GM19351 (cell line): ENCODE data around the gene GDAP2.
"Not testable (repeated sequence)": the region's sequence is repeated elsewhere in the genome, so short reads cannot be mapped to it uniquely, and the experiment has no call there.

Experiments used
- ATAC-seq: cut with Tn5 transposase; IDR thresholded peaks from one replicate; pipeline ENCODE4 v1.9.1; 2021; ENCODE audit warnings: mild to moderate bottlenecking, moderate library complexity; ENCODE audit not compliant: unreplicated experiment

Gene GDAP2

DNA sequence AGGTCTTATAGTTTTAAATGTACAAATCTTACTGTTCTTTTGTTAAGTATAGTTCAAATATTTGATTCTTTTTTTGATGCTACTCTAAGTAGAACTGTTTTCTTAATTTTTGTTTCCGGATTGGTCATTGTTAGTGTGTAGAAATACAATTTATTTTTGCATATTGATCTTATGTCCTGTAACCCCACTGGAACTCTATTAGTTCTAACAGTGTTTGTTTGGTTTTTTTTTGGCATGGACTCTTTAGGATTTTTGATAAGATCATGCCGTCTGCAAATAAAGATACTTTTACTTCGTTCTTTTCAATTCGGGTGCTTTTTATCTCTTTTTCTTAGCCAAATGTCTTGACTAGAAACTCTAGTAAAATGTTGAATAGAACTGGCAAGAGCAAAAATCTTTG lies 26.5 kb downstream of the GDAP2 start:
- ATAC-seq, result no peak

DNA sequence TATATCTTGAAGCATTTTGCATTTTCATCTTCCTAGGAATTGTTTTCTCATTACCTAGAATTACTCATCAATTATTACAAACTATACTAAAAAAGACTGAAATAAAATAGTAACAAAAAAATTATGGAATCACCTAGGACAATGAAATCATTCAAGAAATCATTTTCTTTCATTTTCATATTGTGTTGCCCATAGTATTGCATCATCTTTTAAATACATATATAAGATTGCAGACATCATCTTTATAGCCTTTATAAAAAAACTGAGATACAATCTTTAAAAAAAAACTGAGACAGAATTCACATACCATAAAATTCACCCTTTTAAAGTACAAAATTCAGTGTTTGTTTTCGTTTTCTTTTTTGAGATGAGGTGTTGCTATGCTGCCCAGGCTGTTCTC lies 29.6 kb downstream of the GDAP2 start:
- ATAC-seq, result no peak

DNA sequence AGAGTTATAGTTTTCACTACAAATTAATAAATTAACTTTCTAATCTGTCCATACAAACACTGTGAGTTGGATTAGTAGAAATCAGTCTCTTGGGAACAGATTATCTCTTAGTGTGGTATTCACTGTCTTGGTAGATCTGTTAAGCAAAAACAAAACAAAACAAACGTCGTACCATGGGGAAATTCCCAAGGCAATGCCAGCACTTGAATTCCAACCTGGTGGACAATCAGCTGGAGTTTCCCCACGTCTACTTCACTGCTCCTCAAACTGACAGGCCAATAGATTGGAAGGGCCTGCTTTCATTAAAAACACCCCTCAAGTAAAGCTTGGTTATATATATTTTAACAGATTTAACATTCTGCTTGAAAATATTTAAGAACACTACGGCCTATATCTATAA lies 31.9 kb downstream of the GDAP2 start:
- no peak for ATAC-seq

DNA sequence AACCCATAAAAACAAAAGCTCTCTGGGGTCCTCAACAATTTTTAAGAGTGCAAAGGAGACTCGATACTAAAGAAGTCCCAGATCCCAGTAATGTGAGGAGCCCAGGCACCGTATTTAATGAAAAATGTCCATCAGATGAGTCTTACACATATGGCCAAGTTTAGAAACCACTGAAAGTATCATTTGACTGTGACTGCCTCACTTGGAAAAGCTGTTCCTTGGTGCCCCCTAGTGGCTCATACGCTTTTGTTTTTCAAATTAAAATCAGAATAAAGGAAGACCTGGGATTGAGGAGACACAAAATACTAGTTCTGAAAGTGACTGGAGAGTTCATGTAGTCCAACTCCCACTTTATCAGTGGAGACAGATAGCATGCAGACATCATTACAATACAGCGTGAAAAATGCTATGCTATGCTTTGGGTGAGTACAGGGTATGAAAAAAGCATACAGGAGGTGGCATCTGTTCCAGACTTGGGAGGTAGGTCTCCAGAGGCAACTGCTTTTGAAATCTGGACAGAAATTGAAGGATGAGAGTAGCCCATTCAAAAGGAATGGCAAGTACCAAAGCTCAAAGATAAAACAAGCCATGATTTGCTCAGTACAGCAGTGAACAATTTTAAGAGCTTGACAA lies 33.8 kb downstream of the GDAP2 start:
- peak; percentile 97 for ATAC-seq

DNA sequence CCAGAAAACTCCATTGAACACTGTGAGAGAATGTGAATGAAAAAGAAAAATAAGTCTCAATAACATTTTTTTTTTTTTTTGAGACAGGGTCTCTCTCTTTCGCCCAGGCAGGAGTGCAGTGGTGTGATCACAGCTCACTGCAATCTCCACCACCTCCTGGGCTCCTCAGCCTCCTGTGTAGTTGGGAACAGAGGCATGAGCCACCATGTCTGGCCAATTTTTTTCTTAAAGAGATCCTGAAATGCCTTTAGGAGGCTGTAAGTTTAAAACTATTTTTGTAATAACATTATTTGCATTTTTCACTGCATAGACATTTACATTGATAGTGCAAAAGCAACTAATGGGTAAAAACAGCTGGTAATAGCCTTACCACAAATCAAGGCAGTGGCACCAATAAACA lies 35.3 kb downstream of the GDAP2 start:
- ATAC-seq, result no peak

DNA sequence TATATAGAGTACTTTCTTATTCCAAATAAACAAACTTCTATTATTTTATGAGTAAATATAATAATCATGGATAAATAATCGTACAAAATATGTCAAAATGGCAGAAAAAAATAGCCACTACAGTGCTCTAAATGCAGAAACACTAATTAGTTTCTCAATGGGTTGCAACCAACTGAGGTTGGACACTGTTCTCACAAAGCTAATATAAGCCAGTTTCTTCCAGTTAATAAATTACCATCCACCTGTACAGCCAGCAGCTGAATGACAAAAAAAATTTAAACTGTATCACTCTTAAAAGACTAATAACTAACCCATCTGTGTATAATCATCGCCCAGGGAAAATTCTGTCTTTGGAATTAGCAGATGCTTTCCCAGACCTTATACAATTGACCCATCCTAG lies 36.9 kb downstream of the GDAP2 start:
- ATAC-seq, result no peak

DNA sequence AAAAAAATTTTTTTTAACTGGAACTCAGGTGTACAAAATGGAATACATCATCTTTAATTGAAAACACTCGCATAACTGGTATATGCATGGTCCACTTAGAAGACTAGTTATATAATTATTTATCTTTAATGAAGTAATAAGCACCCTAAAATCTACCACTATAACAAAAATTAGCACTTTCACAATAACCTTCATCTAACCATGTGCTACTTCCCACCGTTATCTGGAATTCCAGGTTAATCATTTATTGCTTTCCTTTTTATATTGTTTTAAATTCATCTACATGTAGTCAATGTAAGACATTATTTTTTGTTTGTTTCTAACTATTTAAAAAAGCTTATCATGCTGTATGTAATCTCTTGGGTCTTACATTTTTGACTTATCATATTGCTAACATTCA lies 39.0 kb downstream of the GDAP2 start:
- no peak for ATAC-seq

DNA sequence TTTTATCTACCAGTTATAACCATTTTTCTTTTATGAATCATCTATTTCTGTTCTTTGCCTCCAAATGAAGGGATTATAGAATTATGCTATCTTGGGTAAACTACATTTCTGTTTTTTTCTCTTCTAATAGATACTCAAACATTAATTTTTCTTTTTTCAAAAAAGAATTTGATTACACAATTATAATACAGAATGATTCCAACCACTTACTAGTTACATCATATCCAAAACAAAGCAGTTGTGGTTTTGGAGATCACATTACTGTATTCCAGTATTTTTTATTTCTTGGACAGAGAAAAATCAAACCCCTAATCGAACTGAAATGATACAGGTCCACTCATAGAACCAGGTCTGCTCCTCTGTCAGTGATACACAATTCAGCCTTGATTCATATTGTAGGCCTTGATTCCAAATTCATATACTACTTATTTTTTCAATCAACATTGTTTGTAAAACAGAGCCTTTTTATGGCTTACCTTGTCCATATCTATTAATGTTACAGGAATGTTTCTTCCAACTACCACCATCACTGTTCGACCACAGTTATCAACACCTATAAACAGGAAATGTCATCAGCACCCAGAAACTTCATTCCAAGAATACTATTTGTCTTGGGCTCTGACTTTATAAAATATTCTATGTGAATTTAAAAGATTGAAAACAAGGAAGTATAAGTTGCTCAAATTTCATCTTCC lies 43.2 kb downstream of the GDAP2 start:
- ATAC-seq, result no peak

DNA sequence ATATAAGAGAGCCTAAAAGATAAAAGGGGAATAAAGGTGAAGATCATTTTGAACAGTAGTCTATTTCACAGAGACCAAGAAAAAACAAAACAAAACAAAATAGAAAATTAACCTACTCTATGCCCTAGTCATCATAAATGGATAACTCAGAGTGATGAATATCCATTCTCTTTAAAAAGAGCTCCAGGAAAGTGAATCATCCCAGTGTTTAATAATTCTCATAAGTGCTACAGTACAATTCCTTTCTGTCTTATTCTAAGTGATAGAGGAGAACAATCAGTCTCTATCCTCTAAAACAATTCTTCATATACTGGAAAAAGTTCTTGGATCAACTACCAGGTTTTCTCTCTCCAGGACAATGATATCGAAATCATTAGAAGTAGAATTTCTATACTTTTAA lies 45.8 kb downstream of the GDAP2 start:
- ATAC-seq, result no peak

DNA sequence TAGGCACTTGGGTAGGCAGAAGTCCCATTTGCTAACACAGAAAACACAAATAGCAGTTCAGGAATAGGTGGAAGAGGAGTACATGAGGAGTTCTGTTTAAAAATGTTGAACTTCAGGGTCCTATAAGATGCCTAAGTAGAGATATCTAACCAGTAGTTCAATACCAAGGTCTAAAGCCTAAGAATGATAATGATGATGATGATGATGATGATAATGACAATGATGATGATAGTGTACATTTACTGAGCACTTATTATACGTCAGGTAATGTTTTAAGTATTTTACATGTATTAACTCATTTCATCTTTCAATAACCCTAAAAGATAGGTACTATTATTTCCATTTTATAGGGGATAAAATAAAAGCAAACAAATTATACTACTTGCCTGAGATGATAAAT lies 50.1 kb downstream of the GDAP2 start:
- no peak for ATAC-seq

DNA sequence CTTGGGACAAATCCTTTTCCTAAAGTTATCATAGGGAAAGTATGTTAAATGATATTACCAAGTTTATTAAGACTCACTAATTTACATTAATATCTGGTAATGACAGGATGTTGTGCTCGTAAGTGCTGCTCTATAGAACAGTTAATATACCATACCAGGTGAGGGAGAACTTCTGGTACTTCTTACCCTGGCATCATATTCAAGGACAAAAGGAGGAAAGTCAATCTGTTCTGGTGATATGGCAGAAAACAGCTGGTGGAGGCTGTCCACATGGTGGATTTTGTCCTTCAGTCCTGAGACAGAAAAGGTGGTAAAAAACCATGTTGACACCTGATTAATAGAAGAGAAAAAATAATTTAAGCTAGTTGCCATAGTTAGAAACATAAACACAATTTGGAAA lies 51.6 kb downstream of the GDAP2 start:
- ATAC-seq, result no peak

DNA sequence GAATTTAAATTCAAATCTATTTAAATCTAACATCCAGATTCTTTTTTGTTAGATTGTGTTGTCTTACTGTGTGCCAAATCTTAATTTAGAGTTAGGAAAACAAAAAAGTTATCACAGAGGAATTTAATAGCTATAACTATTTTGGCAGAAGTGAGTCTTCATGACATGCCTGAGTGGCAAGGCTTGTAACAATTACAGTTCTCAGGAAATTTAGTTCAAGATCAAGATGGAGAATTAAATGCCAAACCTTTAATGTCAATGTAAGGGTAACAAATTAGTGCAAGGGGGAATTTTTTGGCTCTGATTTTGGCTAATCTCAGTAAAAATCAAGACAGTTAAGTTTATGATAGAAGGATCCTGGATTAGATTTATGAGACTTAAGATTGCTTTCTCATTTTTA lies 58.4 kb downstream of the GDAP2 start:
- no peak for ATAC-seq

DNA sequence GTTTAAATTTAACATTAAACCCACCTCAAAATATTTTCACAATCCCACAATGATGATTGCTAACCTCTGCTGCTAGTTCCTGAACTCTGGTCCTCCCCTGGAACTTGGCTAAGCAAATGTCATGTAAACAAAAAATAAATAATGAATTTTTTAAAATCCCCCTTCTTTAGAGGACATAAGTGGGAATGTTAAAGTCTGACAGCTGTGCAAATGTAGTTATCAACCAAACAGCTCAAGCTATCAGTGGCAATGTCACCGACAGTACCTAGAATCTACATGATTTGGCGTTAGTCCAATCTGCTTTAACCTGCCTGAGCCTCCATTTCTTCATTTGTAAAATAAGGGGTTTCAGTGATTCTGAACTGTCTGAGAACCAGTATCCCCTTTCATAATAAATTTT lies 67.7 kb downstream of the GDAP2 start:
- no peak for ATAC-seq

DNA sequence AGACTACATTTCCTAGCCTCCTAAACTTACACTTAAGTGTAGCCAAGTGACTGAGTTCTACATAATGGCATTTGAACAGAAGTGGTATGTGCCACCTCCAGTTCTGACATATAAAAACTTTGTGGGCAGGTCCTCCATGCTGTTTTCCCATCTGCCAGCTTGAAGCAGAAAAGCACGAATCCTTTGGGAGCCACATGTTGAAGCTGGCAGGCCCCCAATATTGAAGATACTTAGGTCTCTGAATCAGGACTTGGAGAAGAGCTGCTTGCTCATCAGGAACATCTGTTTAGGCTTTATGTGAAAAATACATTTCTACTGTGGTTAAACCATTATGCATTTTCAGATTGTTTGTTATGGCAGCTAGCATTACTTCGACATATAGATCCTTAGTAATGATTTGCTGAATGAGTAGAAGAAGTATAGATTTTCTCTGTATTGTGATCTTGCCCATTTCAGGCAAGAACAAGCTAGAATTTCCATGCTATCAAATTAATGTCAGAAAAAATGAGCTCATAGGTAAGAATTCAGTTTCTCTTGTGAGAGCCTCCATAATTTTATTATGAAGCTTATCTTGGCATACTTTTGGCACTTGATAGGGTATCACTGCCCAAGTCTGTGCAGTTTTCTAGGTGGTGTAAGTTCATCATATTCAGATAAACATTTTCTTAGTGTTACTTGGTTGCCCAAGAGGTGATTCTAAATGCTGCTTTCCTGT lies 68.4 kb downstream of the GDAP2 start:
- no peak for ATAC-seq

DNA sequence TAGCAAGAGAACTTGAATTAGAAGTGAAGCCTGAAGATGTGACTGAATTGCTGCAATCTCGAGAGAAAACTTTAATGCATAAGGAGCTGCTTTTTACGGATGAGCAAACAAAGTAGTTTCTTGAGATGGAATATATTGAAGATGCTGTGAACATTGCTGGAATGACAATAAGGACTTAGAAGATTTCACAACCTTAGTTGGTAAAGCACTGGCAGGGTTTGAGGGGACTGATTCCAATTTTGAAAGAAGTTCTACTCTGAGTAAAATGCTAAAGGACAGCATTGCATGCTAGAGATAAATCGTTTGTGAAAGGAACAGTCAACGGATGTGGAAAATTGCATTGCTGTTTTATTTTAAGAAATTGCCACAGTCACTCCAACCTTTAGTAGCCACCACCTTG lies 69.5 kb downstream of the GDAP2 start:
- no peak for ATAC-seq

DNA sequence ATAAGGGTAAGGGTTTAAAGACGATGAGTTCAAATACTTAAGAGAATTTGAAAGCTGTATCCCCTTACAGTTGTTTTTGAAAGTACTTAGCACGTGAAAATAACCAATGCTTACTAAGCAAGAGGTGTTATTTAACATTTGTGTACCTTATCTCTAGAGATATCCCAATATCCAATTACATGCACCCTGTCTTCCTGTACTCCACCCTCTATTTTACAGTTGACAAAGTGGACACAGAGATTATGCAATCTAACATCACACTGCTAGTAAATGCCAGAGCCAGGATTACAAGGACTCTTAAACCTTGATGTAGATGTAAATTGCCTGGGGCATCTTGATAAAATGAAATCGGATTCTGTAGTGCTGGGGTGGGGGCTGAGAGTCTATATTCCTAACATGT lies 72.0 kb downstream of the GDAP2 start:
- ATAC-seq, result no peak

DNA sequence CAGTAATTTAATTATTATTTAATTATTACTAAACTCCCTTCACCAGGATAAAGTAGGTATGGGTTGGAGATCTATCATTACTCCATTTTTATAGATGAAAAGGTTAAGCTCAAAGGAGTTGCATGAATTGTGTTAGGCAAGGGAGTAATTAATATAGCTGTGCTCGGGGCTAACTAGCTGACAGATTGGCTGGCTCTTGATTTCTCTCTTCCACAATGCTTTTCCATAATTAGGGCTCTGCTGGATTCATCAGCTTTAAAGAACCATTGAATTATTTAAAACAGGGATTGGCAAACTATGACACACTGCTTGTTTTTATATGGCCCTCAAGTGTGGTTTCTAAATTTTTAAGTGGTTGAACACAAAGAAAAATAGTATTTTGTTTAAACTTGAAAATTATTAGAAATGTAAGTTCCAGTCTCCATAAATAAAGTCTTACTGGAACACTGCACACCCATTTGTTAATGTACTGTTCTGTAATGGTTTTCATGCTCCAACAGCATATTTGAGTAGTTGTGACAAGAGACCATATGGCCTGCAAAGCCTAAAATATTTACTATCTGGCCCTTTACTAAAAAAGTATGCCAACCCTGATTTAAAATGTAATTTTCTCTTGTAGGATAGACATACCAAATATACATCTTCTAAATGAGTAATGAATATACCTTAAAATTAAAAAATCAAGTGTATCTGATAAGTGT lies 76.4 kb downstream of the GDAP2 start:
- no peak for ATAC-seq

DNA sequence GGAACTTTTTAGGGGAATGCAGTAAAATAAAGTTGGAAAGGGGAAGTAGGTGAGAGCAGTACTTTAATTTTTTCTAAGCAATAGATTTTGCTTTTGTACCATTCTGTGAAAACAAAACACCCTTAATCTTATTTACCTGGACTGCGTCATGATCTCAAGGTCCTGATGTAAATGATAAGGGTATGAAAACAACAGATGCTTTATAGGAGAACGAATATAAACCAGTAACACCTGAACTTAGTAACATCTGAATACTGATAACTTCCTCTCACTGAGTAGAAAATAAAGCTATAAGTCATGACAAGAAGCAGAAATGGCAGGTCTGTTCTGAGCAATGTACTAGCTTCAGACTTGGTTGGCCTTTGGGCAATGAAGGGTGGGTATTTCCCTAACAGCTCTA lies 77.7 kb downstream of the GDAP2 start:
- no peak for ATAC-seq

DNA sequence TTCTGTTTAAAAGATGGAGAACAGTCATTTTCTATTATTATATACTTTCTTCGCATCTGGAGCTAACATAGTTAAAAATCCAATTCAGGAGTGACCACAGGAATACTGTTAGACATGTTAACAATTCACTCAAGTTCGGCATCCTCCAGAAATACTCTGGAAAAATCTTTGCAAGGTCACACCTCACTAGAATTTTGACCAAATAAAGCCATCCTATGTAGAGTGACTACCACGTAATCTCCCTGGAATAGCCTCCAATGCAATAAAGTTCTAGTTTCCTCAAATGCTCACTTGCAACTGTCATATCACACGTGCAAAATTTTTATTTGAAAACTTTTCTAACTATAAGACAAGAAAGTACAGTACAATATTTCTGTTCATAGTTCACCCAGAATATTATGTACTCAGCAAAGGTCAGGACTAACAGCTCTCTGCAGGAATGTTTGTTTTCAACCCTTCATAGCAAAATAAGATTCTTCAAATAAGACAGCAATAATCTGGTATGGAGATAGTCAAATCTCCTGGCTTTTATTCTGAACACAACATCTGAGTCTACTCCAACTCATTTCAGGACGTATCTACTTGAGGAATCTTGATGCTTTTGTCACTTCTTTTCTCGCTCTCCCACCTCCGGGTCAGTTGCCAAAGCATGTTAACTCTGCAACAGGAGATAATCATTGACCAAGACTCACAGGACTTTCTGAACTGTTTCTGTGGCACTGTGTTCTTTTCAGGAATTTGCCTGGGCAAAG lies 82.6 kb downstream of the GDAP2 start:
- ATAC-seq, result no peak

DNA sequence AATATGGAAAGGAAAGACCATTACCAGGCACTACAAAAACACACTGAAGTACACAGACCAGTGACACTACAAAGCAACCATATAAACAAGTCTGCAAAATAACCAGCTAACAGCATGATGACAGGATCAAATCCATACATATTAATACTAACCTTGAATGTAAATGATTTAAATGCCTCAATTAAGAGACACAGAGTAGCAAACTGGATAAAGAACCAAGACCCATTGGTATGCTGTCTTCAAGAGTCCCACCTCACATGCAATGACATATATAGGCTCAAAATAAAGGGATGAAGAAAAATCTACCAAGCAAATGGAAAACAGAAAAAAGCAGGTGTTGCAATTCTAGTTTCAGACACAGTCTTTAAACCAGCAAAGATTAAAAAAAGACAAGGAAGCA lies 84.9 kb downstream of the GDAP2 start:
- ATAC-seq, result not testable (repeated sequence)

DNA sequence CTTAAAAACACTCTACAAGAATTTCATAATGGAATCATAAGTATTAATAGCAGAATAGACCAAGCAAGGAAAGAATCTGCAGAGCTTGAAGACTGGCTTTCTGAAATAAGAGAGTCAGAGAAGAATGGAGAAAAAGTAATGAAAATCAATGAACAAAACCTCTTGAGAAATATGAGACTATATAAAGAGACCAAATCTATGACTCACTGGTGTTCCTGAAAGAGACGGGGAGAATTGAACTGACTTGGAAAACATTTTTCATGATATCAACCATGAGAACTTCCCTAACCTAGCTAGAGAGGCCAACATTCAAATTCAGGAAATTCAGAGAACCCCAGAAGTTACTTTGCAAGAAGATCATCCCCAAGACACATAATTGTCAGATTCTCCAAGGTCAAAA lies 85.6 kb downstream of the GDAP2 start:
- ATAC-seq, result no peak
